Measurements from ENCODE around the gene PRKAR2B.

DNA sequence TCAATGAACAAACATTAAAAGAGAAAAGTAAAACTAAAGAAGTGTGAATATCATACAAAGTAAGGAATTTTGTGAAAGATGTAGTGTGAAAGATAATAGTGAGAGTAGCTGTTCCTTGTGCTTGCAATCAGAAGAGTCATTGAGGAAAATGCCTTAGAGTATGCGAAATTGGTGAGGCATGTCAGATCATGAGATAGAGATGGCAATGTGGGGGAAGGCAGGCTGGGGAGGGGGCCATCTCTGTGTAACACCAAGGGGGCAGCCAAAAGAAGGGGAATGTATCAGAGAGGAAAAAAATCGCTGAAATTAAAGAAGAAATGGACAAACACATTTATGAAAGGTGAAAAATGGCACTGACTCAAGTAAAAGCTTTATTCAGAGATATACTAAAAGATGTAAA lies 19.6 kb upstream of the PRKAR2B start:
- TF ChIP-seq EZH2 (IDR thresholded peaks at IDR 0.05; ENCODE audit: insufficient read depth, poor library complexity, severe bottlenecking) (no peak), EZH2phosphoT487 (IDR thresholded peaks at IDR 0.05; ENCODE audit: insufficient read depth, low read depth) (no peak)

All from GM23248 (cell line).